ENCODE data around the gene AGFG2.
A peak's percentile ranks its signal among the peaks of the same experiment; 100 is the strongest.
"Not testable (repeated sequence)": the region's sequence is repeated elsewhere in the genome, so short reads cannot be mapped to it uniquely, and the experiment has no call there.

The AGFG2 gene

GRCh38 chr7:100521909-100522593, 17.0 kb upstream of the AGFG2 start:
- not testable (repeated sequence) for DNase-seq

DNA sequence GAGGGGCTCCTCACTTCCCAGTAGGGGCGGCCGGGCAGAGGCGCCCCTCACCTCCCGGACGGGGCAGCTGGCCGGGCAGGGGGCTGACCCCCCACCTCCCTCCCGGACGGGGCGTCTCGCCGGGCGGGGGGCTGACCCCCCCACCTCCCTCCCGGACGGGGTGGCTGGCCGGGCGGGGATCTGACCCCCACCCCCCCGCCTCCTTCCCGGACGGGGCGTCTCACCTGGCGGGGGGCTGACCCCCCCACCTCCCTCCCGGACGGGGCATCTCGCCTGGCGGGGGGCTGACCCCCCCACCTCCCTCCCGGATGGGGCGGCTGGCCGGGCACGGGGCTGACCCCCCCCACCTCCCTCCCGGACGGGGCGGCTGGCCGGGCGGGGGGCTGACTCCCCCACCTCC, 15.8 kb upstream of the AGFG2 start:
- DNase-seq, result not testable (repeated sequence)

DNA sequence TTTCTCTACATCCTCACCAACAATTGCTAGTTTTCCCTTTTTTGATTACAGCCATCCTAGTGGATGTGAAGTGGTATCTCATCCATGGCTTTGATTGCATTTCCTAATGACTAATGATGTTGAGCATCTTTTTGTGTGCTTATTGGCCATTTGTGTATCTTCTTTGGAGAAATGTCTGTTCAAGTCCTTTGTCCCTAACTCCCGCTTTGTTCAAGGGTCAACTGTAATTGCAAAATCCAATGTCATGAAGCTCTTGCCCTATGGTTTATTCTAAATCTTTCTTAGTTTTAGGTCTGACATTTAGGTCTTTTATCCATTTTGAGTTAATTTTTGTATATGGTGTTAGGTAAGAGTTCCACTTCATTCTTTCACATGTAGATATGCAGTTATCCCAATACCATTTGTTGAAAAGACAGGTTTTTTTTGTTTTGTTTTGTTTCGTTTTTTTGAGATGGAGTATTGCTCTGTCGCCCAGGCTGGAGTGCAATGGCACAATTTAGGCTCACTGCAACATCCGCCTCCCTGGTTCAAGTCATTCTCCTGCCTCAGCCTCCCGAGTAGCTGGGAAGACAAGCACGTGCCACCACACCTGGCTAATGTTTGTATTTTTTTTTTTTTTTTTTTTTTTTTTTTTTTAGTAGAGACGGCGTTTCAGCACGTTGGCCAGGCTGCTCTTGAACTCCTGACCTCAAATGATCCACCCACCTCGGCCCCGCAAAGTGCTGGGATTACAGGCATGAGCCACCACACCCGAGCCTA, 10.7 kb upstream of the AGFG2 start:
- not testable (repeated sequence) for DNase-seq

DNA sequence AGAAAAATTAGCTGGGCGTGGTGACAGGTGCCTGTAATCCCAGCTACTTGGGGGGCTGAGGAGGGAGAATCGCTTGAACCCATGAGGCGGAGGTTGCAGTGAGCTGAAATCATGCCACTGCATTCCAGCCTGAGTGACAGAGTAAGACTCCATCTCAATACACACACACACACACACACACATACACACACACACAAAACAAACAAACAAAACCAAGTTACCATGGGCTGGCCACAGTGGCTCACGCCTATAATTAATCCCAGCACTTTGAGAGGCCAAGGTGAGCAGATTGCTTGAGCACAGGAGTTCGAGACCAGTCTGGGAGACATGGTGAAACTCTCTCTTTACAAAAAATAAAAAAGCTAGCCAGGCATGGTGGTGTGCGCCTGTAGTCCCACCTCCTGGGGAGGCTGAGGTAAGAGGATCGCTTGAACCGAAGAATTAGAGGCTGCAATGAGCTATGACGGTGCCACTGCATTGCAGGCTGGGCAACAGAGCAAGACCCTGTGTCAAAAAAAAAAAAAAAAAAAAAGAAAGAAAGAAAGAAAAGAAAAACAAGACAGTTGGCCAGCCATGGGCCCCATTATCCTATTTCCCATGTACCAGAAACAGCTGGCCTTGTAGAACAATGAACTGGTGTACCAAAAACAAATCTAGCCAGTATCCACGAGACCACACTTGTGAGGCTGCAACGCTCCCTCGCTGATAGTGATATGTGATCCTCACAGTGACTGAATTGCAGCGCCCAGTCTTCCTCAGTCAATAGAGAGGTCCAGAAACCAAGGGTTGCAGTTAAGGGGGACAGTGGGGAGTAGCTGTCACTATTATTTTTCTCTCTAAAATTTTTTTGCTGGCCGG, 6.6 kb upstream of the AGFG2 start:
- DNase-seq, result no peak

DNA sequence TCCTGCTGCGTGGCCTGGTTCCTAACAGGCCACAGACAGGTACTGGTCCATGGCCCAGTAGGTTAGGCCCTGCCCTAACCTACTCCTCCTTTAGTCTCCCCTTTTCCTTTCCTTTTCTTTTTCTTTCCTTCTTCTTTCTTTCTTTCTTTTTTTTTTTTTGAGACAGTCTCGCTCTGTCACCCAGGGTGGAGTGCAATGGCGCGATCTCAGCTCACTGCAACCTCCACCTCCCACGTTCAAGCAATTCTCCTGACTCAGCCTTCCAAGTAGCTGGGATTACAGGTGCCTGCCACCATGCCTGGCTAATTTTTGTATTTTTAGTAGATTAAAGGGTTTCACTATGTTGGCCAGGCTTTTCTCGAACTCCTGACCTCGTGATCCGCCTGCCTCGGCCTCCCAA, 3.0 kb upstream of the AGFG2 start:
- DNase-seq, result not testable (repeated sequence)

GRCh38 chr7:100536695-100537094, 2.3 kb upstream of the AGFG2 start:
- DNase-seq, result not testable (repeated sequence)

GRCh38 chr7:100538348-100538653, 702 bp upstream of the AGFG2 start:
- DNase-seq, result peak in 1 of 2 experiments; percentile 45

GRCh38 chr7:100539436-100540006, 518 bp downstream of the AGFG2 start:
- DNase-seq, result no peak

DNA sequence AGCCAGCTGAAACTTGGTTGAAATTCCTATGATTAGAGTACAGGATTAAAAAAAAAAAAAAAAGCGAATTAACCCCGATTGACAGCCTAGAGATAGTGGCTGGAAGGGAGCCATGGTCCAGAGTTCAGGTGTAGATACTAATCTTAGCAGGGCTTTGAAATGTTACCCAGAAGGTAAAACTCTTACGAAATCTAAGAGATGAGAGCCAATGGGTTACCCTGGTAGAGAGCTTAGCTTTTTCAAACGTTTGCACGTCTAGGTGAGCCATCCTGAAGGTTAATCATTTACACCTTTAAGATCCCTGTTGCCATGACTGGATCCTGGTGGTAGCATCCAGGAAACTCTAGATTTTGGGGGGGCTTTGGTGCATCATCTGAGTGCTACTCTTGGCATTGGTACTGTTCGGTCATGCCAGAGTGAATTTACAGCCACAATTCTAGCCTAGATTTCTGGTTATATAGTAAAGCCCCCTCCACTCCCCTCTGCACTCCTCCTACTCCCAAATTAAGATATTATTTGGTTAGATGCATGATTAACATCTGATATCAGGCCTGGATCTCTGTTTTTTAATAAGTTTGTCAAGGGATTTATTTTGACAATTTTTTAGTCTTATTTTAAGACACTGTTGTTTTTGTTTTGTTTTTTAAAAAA, 1.2 kb downstream of the AGFG2 start:
- no peak for DNase-seq

GRCh38 chr7:100541309-100541708, 2.3 kb downstream of the AGFG2 start:
- not testable (repeated sequence) for DNase-seq

DNA sequence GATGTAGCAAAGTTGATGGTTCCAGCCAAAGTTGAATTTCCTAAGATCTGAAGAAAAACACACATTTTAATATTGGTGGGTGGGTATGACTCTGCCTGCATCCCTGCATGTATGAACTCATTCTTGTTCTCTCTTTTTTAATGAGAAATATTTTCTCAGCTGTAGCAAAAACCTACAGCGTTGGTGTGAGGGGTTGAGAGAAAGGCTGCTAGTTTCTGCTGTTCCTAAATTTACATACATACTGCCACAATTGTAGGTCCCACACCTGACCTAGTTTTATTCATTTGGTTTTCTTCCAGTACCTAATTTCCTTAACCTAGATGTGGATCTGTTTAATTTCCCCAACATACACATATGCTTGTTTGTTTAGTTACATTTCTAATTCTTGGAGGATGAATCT, 4.6 kb downstream of the AGFG2 start:
- DNase-seq, result no peak

- DNase-seq, result no peak
Measured at GRCh38 chr7:100544386-100544785, 5.4 kb downstream of the AGFG2 start.

DNA sequence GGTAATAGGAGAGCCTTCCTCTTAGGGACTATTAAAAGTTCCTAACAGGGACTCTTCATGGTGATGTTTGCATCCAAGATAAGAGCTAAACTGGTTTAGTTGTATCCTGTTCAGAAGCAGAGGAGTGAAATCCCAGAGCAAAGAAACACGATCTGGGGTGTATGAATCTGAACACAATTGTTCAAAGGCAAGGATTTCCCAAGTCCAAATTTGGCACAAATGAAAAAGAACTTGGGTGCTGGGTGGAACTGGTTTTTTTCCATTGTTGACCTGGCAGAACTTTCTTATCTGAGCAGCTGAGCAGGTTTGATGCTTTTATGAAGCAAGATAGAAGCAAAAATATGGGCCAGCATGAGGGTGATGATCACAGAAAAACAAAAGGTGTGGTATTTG, 6.0 kb downstream of the AGFG2 start:
- DNase-seq, result no peak

DNA sequence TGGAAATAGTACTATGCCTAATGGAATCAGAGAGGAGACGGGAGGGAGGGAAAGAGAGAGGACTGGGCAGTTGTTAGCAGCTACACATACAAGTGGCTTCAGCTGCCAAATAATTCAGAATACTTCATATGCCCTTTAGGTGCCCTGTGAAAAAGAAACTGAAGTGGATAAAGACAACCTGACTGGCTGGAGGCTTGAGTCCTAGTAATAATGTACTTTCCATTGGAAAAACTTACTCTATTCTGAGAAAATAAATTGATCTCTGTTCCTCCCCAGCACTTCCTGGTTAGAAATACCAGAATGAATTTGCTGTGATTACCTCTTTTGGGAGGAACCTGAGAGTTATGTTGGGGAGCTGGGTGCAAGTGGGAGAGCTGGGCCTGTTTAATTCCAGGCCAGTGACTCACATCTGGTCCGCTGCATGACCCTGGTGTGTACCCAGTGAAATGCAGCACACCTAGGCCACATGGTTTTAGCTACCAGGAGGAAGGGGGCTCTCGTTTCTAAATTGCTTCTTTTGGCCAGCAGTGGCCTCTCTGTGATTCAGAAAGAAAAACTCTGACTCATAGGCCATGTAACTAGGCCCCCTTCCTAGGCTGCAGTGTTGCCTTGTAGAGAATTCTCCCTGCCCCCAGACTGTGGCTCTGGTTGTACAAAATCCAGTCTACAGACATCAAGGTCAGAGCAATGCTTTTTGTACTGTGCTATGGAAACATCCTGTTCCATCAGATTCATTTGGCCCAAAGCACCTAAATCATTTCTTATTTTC, 6.5 kb downstream of the AGFG2 start:
- DNase-seq, result no peak

DNA sequence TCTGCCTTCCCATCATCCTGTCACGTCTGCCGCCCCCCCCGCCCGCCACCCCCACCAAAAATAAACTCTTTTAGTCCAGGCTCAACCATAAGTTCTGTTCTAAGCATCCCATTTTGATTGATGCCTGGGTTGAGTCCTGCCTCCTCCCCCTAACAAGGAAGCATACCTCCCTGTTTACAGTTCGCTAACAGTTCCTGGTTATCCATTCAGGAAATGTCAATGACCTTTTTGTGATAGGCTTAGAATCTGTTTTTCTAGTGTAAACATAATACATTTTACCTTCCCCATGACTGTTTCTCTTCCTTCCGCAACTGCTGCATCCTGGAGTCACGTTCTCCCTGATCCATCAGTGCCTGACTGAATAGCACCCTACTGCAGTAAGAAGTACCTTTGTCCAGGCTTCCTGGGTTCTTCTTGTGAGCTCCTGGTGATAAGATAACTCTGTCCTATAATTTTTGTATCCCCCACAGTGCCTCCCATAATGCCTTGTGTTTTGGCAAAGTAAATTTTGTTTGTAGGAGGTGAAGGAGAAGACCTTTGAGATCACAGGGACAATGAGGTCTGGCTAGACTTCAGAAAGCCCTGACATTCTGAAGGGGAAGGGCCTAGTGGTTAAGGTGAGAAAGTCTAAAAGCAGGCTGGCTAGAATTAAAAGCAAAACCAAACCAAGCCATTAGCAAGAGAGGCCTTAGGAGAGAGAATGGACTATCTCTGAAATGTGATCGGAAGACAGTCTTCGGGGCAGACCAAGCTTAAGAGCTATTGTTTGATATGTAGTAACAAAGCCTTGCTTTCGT, 7.3 kb downstream of the AGFG2 start:
- DNase-seq, result no peak

GRCh38 chr7:100546926-100547800, 8.2 kb downstream of the AGFG2 start:
- no peak for DNase-seq

GRCh38 chr7:100547872-100548271, 8.9 kb downstream of the AGFG2 start:
- no peak for DNase-seq

- DNase-seq, result not testable (repeated sequence)
Measured at GRCh38 chr7:100548446-100548845, 9.4 kb downstream of the AGFG2 start.

DNA sequence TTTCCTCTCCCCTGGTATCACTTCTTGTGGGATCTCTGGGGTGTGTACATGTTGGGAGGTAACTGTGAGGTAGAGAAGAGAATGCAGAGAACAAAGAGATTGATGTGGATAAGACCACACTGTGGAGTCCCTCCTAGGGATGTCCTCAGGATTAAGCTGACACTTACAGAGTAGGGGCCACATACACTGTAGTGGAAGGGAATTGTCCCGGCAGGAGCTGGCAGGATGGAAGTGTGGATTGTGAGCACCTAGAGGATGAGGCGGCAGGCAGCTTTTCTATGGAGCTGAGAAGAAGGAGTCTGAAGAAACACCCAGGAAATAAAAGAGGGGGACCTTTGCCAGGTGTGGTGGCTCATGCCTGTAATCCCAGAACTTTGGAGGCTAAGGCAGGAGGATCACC, 13.5 kb downstream of the AGFG2 start:
- DNase-seq, result no peak

DNA sequence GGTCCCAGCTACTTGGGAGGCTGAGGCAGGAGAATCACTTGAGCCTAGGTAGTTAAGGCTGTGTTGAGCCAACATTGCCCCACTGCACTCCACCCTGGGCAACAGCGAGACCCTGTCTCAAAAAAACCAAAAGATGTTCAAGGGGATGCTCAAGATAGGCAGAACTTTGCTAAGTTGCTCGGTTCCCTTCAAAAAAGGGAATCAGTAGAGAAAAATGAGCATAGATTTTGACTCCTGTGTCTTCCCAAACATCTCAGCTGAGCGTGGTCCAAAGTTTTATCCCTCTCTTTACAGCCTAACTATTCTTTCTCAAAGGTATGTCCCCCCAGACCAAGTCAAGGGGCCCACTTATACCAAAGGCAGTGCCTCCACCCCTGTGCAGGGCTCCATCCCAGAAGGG, 14.0 kb downstream of the AGFG2 start:
- no peak for DNase-seq

All from AML-193 (cell line).